ENCODE data around the gene PLEKHA1.

PLEKHA1 gene

DNA sequence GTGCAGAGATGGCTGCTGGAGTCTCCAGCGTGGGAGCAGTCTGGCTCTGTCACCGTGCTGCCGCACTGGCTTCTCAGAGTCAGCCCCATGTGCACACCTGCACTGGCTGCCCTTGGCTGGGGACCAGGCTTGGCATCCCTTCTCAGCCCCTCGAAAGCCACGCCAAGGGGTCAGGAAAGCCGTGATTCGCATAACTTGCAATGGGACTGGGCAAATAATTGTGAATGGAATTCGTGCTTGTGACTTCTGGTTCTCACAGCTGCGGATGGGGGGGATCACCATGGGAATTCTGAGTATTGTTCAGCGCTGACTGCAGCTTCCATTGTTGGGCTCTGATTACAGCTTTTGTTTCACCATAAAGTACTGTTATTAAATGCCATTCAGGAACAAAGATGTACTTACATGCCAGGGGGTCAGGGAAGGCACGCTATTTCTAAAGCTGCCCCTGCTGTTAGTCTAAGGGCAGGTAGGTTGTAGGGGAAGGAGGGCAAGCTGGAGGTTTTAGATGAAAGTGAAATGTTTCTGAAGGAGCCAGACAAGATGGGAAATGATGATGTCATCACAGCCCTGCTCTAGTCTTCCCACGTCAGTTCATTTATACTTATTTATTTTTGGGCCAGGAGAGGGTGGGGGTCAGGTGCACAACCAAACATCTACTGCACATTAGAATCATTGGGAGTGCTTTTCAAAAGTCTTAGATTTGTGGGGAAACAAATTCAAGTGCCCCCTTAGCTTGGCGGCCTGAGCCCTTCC, 5.8 kb upstream of the PLEKHA1 start:
- no peak overlapping the region for H3K27ac ChIP-seq (ENCODE audit: low read depth, low read length)
- no peaks in the 10 kb centered on the region for H3F3A ChIP-seq (ENCODE audit: insufficient read depth)
- no peaks in the 10 kb centered on the region for H3K27me3 ChIP-seq (ENCODE audit: low read length)
- TF ChIP-seq, protein P1, sequence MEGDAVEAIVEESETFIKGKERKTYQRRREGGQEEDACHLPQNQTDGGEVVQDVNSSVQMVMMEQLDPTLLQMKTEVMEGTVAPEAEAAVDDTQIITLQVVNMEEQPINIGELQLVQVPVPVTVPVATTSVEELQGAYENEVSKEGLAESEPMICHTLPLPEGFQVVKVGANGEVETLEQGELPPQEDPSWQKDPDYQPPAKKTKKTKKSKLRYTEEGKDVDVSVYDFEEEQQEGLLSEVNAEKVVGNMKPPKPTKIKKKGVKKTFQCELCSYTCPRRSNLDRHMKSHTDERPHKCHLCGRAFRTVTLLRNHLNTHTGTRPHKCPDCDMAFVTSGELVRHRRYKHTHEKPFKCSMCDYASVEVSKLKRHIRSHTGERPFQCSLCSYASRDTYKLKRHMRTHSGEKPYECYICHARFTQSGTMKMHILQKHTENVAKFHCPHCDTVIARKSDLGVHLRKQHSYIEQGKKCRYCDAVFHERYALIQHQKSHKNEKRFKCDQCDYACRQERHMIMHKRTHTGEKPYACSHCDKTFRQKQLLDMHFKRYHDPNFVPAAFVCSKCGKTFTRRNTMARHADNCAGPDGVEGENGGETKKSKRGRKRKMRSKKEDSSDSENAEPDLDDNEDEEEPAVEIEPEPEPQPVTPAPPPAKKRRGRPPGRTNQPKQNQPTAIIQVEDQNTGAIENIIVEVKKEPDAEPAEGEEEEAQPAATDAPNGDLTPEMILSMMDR (IDR thresholded peaks at IDR 0.05; ENCODE audit: insufficient read depth, low read length, poor library complexity, severe bottlenecking): no peak
- TF ChIP-seq EZH2phosphoT487 (conservative IDR thresholded peaks at IDR 0.05; ENCODE audit: low read length): no peak
- no peaks in the 10 kb centered on the region for H3K79me2 ChIP-seq (ENCODE audit: insufficient read depth, low read length)
- no peaks in the 10 kb centered on the region for H3K9me3 ChIP-seq (ENCODE audit: insufficient read depth, low read length)
- H3K9ac ChIP-seq (ENCODE audit: low read length): no peak overlapping the region
- no peaks in the 10 kb centered on the region for H4K20me1 ChIP-seq (ENCODE audit: low read depth, low read length)
- H3K4me2 ChIP-seq (ENCODE audit: low read depth, low read length, poor library complexity, severe bottlenecking): no peak overlapping the region
- no peaks in the 10 kb centered on the region for H3K9me2 ChIP-seq (replicated peaks; ENCODE audit: insufficient read depth, low read length)
- no peak overlapping the region for H3K4me3 ChIP-seq (ENCODE audit: insufficient read depth, low read length, poor library complexity, severe bottlenecking)
- H2AFZ ChIP-seq (ENCODE audit: low read depth, low read length, severe bottlenecking): no peak overlapping the region
- H3K36me3 ChIP-seq (ENCODE audit: low read length): no peaks in the 10 kb centered on the region

DNA sequence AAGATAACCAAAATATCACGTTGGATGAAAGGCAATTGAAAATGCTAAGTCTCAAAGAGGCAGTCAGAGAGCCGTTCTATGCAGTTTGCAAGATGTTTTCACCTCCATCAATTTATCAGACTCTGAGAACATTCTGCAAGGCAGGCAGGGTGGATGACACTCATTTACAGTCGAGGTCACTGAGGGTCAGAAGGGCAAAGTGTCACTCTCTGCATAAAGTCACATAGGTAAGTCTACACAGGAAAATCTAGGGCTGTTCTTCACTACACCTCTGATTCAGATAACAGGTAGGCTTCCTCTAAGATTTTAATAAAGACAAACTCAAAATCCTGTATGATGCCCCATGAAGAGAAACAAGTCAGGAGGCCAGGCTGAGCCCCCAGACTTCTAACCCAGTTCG, 1.4 kb upstream of the PLEKHA1 start:
- H3K36me3 ChIP-seq (ENCODE audit: low read length): no peaks in the 10 kb centered on the region
- H3F3A ChIP-seq (ENCODE audit: insufficient read depth): no peaks in the 10 kb centered on the region
- H3K27ac ChIP-seq (ENCODE audit: low read depth, low read length): no peak overlapping the region
- H3K9me3 ChIP-seq (ENCODE audit: insufficient read depth, low read length): no peaks in the 10 kb centered on the region
- H3K4me2 ChIP-seq (ENCODE audit: low read depth, low read length, poor library complexity, severe bottlenecking): no peak overlapping the region
- H2AFZ ChIP-seq (ENCODE audit: low read depth, low read length, severe bottlenecking): no peak overlapping the region
- H4K20me1 ChIP-seq (ENCODE audit: low read depth, low read length): no peaks in the 10 kb centered on the region
- H3K9ac ChIP-seq (ENCODE audit: low read length): no peak overlapping the region
- no peaks in the 10 kb centered on the region for H3K9me2 ChIP-seq (replicated peaks; ENCODE audit: insufficient read depth, low read length)
- no peaks in the 10 kb centered on the region for H3K79me2 ChIP-seq (ENCODE audit: insufficient read depth, low read length)
- H3K4me3 ChIP-seq (ENCODE audit: insufficient read depth, low read length, poor library complexity, severe bottlenecking): no peak overlapping the region
- no peaks in the 10 kb centered on the region for H3K27me3 ChIP-seq (ENCODE audit: low read length)
- TF ChIP-seq EZH2phosphoT487 (conservative IDR thresholded peaks at IDR 0.05; ENCODE audit: low read length): no peak
- TF ChIP-seq, protein P1 (IDR thresholded peaks at IDR 0.05; ENCODE audit: insufficient read depth, low read length, poor library complexity, severe bottlenecking): no peak

DNA sequence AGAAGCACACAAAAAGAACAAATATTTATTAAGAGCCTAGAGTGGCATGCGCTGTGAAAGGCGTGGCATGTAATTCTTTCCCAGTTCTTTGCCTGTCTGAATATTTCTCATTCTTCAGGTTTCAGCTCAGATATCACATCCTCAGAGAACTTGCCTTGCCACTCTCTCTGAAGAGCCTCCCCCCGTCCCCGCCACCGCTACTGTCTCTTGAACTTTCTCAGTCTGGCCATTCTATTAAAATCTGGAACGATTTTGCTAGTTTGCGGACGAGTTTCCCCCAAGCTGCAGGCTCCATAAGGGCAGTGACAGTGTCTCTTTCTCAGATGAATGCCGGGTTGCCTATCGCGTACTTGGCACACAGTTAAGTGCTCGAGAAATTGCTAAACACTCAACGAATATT, 787 bp upstream of the PLEKHA1 start:
- H3K27ac ChIP-seq (ENCODE audit: low read depth, low read length): no peak overlapping the region
- no peak overlapping the region for H3K9ac ChIP-seq (ENCODE audit: low read length)
- no peaks in the 10 kb centered on the region for H3K27me3 ChIP-seq (ENCODE audit: low read length)

More for the DNA sequence above, 787 bp upstream of the PLEKHA1 start:
- Histone ChIP-seq H2AFZ (ENCODE audit: low read depth, low read length, severe bottlenecking) (no peak overlapping the region), H3K9me2 (replicated peaks; ENCODE audit: insufficient read depth, low read length) (no peaks in the 10 kb centered on the region), H4K20me1 (ENCODE audit: low read depth, low read length) (no peaks in the 10 kb centered on the region), H3K4me2 (ENCODE audit: low read depth, low read length, poor library complexity, severe bottlenecking) (no peak overlapping the region), H3K9me3 (ENCODE audit: insufficient read depth, low read length) (no peaks in the 10 kb centered on the region), H3K79me2 (ENCODE audit: insufficient read depth, low read length) (no peaks in the 10 kb centered on the region), H3K4me3 (ENCODE audit: insufficient read depth, low read length, poor library complexity, severe bottlenecking) (no peak overlapping the region), H3F3A (ENCODE audit: insufficient read depth) (no peaks in the 10 kb centered on the region), H3K36me3 (ENCODE audit: low read length) (no peaks in the 10 kb centered on the region)
- TF ChIP-seq, protein P1 (IDR thresholded peaks at IDR 0.05; ENCODE audit: insufficient read depth, low read length, poor library complexity, severe bottlenecking): no peak
- TF ChIP-seq EZH2phosphoT487 (conservative IDR thresholded peaks at IDR 0.05; ENCODE audit: low read length): no peak

All from SU-DHL-6 (cell line).